Activated CD4-positive, alpha-beta T cell treated with anti-CD3 and anti-CD28 coated beads, Interleukin-2, Interleukin-4, amounts not matched to agents 100 ng/mL and 50 ng/mL, durations not matched to agents 16 hours and 8 hours (primary cell): ENCODE results near the gene FAM241B.

Source experiments
- DNase-seq: peaks from one replicate; pipeline ENCODE4 v3.0.0-alpha.2; 2020; ENCODE audit warnings: low spot score

Gene FAM241B

GRCh38 chr10:69666756-69667155 is 36.7 kb downstream of the FAM241B start:
- no peak for DNase-seq

- DNase-seq, result no peak
Observed at GRCh38 chr10:69668721-69669120, 38.7 kb downstream of the FAM241B start.

- DNase-seq, result no peak
Observed at GRCh38 chr10:69669409-69669808, 39.4 kb downstream of the FAM241B start.

- DNase-seq, result no peak
Observed at GRCh38 chr10:69673521-69673920, 43.5 kb downstream of the FAM241B start.

GRCh38 chr10:69674786-69675185 is 44.7 kb downstream of the FAM241B start:
- no peak for DNase-seq

GRCh38 chr10:69676301-69676700 is 46.3 kb downstream of the FAM241B start:
- no peak for DNase-seq

GRCh38 chr10:69677985-69678654 is 48.1 kb downstream of the FAM241B start:
- no peak for DNase-seq

- no peak for DNase-seq
Observed at GRCh38 chr10:69679736-69680135, 49.7 kb downstream of the FAM241B start.

GRCh38 chr10:69680610-69681009 is 50.6 kb downstream of the FAM241B start:
- DNase-seq, result no peak

GRCh38 chr10:69681436-69681835 is 51.4 kb downstream of the FAM241B start:
- DNase-seq, result no peak

GRCh38 chr10:69682955-69683474 is 53.0 kb downstream of the FAM241B start:
- no peak for DNase-seq
